ENCODE measurements around the gene CDK16.
"Not testable (repeated sequence)": the region's sequence is repeated elsewhere in the genome, so short reads cannot be mapped to it uniquely, and the experiment has no call there.

The CDK16 gene

GRCh38 chrX:47257620-47258019 is 39.1 kb downstream of the CDK16 start:
- FAIRE-seq = not testable (repeated sequence)

GRCh38 chrX:47264483-47265173 is 46.1 kb downstream of the CDK16 start:
- no peak for FAIRE-seq

GRCh38 chrX:47266643-47267042 is 48.2 kb downstream of the CDK16 start:
- no peak for FAIRE-seq

GRCh38 chrX:47272013-47272408 is 53.5 kb downstream of the CDK16 start:
- FAIRE-seq = no peak

- no peak for FAIRE-seq
Observed at GRCh38 chrX:47273011-47273730, 54.7 kb downstream of the CDK16 start.

- no peak for FAIRE-seq
Observed at GRCh38 chrX:47278691-47279090, 60.2 kb downstream of the CDK16 start.

Measured in A204.1 (cell line).